Measurements from ENCODE around the gene SLAMF9.

The SLAMF9 gene

DNA sequence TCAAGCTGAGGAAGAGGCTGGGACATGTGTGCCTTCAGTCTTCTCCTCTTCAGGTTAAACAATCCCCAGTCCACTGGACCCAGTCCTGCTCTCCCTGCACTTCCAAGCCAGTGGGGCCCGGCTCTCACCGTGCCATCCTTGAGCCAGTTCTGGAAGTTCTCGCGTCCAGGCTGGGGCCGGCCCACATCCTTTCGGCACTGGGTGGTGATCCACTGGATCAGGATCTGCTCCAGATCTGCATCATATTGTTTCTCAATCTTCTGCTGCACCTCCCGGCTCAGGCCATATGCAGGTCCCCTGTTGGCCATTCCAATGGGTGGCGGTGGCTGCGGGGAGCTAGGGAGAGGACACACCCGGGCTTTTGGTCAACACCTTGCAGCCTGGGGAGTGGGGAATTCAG, 33.8 kb downstream of the SLAMF9 start:
- no peak for DNase-seq (ENCODE audit: low spot score)
- TF ChIP-seq, protein P1, sequence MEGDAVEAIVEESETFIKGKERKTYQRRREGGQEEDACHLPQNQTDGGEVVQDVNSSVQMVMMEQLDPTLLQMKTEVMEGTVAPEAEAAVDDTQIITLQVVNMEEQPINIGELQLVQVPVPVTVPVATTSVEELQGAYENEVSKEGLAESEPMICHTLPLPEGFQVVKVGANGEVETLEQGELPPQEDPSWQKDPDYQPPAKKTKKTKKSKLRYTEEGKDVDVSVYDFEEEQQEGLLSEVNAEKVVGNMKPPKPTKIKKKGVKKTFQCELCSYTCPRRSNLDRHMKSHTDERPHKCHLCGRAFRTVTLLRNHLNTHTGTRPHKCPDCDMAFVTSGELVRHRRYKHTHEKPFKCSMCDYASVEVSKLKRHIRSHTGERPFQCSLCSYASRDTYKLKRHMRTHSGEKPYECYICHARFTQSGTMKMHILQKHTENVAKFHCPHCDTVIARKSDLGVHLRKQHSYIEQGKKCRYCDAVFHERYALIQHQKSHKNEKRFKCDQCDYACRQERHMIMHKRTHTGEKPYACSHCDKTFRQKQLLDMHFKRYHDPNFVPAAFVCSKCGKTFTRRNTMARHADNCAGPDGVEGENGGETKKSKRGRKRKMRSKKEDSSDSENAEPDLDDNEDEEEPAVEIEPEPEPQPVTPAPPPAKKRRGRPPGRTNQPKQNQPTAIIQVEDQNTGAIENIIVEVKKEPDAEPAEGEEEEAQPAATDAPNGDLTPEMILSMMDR (IDR thresholded peaks at IDR 0.05; ENCODE audit: extremely low read depth, missing control alignments): no peak

DNA sequence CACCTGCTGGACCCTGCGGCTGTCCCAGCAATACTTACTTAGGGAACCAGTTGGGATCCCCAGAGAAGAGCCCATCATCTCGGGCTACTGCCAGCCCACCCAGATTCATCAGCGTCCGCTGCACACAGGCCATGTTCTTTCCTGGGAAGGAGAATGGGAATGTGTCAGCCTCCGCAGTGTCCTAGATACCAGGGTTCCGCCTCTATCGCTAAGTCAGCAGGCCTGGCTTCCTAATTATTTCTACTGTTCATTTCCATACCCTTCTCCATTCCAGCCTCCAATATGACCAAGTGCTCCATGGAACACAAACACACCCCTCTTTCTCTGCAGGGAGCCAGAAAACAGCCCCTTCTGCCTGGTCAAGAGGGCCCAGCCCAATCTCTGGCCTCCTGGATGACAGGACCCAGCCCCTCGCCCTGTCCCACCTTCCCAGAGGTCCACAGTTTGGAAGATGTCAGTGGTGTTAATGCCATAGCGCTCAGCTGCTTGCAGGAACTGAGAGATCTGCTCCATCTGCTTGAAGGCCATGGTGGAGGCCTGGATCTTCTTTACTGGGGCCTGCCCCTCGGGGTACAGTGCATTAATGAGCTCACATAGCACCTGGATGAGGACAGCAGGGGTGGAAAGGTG, 34.7 kb downstream of the SLAMF9 start:
- TF ChIP-seq, protein P1 (IDR thresholded peaks at IDR 0.05; ENCODE audit: extremely low read depth, missing control alignments): no peak
- no peak for DNase-seq (ENCODE audit: low spot score)

DNA sequence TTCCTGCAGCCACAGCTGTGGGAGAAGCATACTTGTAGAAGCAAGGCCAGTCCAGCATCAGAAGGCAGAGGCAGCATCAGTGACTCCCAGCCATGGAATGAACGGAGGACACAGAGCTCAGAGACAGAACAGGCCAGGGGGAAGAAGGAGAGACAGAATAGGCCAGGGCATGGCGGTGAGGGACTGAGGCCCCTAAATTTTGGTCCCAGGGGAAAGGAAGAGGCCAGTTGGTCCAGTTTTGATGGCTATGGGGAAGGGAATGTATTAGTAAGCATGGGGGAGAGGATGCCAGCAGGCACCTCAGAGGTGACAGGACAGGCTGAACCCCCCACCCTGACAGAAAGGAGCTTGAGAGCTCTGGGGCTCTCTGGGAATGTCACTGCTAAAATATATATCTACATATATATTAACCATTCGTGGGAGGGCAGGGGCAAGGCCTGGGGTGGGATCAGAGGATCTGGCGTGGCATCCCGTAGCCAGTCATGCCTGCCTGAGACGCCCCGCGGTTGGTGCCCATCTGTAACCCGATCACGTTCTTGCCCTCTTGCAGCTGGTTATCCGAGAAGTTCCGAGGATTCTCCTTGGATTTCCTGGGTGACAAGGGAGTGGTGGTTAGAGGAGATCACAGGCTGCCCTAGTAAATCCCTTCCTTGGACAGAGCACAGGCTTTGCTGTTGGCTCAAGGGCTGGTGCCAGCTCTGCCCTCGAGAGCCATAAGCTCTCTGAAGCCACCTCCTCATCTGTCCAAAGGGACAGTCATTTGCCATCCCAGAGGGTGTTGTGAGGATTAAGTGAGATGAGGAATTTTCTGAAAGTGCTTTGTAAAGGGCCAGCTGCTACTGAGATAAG, 35.5 kb downstream of the SLAMF9 start:
- DNase-seq (ENCODE audit: low spot score): no peak

DNA sequence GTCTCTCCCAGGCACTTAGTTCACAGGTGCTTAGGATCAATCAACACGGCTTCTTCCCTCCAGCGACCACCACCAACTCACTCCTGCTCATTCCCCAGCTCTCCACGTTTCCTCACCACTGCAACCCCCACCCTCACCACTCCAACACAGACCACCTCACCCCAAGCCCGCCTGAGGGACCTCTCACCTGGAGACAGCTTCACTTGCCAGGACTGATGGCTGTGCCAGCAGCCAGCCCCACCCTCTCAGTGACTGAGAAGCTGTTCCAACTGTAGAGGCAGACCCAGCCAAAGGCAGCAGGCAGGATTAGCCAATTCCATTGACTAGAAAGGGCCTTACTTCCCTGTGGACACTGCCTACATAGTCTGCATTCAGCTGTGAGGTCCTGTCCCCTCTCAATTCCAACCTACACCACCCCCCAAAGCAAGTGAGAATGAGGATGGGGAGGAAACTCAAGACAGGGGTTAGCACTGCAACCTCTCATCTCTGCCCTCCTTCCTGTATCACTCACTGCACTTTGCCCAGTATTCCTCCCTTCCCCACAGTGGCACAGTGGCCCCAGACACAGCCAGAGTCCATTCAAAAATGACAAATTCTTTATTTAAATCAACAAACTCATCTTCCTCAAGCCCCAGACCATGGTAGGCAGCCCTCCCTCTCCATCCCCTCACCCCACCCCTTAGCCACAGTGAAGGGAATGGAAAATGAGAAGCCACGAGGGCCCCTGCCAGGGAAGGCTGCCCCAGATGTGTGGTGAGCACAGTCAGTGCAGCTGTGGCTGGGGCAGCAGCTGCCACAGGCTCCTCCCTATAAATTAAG, 36.3 kb downstream of the SLAMF9 start:
- TF ChIP-seq, protein P1 (IDR thresholded peaks at IDR 0.05; ENCODE audit: extremely low read depth, missing control alignments): no peak
- no peak for DNase-seq (ENCODE audit: low spot score)

More for the DNA sequence above, 35.5 kb downstream of the SLAMF9 start:
- TF ChIP-seq, protein P1 (IDR thresholded peaks at IDR 0.05; ENCODE audit: extremely low read depth, missing control alignments): no peak

DNA sequence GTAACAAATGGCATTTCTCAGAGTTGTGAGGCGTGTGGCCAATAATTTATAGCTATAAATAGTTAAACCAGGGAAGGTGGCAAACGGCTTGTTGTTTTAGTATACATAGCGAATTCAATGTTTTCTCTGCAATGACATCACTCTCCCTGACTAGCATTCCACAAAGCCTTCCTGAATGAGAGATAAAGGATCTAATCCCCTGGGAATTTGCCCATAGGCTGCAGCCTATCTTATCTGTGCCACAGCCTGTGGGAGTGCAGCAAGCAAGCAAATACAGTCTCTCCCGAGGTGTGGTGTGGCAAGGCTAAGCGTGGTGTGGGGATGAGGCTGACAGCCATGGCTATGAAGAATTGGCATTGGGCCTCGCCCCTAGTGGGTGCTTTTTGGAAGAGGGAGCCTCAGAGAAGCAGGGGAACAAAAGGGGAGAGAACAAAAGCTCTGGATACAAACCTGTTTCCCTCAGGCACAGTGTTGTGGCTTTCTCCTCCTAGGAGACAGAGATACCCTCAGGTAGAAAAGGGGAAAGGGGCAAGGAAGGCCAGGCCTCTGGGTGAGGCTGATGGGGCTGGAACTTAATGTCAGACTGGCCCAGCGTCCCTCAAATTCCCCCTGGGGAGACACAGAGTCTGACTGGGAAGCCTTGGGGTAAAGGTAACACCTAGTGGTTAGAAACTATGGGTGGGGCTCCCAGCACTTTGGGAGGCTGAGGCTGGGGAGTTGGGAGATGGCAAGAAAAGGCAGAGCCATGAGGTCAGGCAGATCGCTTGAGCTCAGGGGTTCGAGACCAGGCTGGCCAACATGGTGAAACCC, 37.6 kb downstream of the SLAMF9 start:
- TF ChIP-seq, protein P1 (IDR thresholded peaks at IDR 0.05; ENCODE audit: extremely low read depth, missing control alignments): no peak
- no peak for DNase-seq (ENCODE audit: low spot score)

DNA sequence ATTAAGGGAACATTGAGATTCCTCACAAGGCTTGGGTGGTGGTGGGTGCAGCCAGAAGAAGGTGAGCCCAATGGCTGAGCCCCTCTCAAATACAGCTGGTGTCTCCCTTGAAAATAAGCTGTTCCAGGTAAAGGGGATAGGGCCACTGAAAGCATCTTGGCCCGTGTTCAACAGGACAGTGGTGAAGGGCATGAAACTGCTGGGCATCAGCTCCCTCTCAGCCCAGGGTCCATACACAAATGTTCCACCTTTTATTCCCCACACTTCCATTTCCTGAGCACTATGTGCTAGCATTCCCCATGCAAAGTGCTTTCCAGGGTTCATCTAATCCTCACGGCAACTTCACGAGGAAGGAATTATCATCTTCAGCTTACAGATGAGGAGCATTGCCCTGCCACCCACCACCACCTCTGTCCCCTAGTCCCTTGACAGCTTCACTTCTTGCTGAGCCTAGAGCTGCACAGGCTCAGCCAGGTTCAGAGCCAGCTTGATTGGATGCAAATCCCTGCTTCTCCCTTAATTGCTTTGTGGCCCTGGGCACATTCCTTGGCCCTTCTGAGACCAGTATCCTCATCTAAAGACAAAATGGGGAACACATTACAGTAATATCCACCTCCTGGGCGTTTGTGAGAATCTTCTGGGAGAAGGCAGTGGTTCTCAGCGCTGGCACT, 38.3 kb downstream of the SLAMF9 start:
- no peak for DNase-seq (ENCODE audit: low spot score)
- TF ChIP-seq, protein P1 (IDR thresholded peaks at IDR 0.05; ENCODE audit: extremely low read depth, missing control alignments): no peak
